IPS DF 4.7 (cell line): ENCODE measurements around the gene TTLL10.

Experiments used
- DNase-seq: peaks from one replicate; pipeline ENCODE4 v3.0.0-alpha.2; 2013; ENCODE audit warnings: low spot score; ENCODE audit errors: extremely low read depth

The TTLL10 gene

DNA sequence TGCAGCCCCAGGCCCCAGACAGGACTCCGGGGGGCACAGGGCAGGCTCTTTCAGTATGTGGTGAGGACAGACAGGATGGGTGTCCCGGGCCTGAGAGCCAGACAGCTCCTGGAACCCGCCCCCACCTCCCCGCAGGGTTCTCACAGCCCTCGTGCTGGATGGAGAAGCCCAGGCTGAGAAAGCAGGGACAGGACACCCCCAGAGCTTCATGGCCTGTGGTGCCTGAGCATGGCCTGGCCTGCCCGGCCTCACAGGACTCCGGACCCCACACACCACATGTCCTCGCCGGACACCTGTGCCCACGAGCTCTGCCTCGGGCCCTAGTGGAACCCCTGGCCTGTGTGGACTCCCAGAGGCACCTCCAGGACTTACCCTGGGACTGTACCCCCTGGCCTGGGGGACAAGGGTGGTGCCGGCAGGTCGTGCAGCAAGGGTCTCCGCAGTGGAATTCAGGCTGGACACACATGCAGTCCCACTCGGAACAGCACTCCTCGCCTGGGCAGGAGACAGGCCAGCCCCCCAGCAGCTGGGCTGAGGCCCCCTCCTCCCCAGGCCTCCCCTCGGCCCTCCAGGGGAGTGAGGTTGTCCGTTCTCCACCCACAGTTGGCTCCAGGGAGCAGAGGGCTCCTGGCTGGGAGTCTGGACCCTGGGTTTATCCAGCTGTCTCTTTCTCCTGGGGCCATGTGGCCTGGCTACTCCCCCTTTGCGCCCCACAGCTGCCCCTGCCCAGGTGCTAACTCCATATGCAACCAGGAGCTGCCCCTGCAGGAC is 31.5 kb downstream of the TTLL10 start:
- no peak for DNase-seq

DNA sequence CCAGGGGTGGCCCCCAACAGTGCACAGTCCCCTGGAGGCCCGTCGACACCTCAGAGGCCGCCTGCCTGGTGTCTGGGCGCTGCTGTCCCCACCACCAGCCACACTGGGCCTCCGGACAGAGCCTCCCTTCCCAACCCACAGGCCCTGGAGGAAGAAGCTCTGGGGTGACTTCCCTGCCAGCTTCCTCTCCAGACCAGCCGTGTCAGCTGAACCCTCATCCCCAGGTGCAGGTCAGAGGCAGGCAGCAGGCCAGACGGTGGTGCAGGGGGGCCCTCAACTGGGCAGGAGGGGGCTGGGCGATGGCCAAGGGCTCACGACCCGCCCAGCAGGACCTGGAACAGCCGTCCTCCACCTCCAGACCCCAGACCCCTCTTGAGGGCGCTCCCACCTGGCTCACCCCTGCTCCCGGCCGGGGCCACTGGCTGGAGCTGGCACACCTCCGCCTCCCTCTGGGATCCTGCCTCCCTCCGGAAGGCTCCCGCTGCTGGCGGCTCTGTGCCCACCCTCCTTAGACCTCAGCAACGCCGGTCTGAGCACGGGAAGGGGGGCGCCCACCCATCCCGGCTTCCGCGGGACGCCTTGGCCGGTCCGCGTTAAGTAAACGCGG is 32.2 kb downstream of the TTLL10 start:
- no peak for DNase-seq

DNA sequence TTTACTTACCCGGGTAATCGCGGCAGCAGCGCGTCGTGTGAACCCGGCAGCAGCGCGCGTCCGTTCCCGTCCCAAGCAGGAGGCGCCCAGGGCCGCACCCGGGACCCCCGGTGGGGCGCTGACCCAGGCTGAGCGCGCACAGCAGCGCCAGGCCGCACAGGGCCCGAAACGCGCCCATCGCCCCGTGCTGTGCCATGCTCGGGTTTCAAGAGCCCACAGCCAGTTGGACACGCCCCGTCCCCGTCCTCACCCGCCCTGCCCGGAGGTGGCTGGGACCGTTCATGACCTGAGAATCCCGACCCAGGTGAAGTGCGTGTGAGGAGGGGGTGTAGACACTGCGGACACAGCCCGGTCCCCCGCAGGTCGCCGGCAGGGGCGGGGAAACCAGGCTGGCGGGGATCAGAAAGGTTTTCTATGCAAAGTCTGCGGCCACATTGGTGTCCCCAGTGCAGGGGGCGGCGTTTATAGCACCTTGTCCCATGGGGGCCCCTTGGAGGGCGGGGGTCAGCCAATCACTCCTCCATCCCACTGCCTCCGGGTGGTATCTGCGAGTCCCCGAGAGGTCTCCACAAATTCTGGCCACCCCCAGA is 32.8 kb downstream of the TTLL10 start, which contains the start of gene TNFRSF18:
Gene TNFRSF18 (minus strand): TSS at position 217 of the 590 bp plus-strand sequence. CDS start 21 bp downstream, at position 196.
- DNase-seq, result no peak

DNA sequence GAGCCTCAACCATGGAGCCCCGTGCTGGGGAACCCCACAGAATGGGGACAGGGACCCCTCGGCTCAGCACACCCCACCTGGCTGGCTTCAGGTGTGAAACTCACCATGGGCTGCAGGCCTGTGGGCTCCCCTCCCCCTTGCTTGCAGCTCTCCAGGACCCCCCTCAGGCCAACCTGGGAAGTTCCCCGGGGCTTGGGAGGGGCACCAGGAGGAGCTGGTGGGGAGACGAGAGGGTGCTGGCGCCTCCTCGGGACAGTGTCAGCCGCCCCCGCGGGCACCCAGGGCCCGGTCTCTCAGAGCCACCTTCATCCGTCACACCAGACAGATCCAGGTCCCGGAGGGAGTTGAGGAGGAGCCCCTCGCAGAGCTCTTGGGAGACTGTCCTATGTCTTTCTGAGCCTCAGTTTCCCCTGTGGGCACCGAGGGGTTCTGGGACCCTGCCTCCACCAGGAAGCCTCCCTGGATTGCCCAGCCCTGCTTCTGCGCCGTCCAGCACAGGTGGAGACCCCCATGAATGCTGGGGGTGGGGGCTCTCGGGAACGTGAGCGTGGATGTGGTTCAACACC is 33.4 kb downstream of the TTLL10 start:
- DNase-seq, result no peak

GRCh38 chr1:1207571-1207892 is 33.9 kb downstream of the TTLL10 start:
- no peak for DNase-seq

DNA sequence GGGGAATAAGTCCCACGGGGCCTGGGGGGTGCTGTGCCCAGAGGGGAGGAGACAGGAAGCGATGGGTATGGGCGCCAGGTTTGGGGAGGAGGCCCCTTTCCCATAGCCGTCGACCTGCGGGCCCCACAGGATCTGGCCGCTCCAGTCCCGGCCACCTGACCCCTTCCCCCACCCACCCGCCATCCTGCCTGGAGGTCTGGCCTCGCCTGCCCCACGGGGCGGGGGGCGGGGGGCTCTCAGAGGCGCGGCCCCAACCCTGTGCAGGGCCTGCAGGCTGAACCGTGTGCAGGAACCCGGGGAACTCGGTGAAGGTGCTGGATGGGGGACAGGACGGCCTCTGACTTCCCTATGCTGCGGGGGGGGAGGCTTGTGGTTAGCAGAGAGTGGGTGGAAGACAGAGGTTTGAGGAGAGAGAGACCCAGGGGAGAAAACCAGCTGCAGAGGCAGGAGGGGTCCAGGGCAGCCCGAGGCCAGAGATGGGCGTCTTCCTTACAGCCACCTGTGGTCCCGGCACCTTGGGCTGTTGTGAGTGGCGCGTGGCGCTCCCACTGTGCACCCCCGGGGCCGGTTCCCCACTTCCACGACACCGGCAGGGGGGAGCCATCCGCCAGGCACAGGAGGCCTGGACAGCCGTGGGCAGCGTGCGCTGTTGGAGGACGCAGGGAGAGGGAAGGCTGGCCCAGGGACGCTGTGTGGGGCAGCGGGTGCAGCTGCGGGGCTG is 35.2 kb downstream of the TTLL10 start:
- no peak for DNase-seq

- DNase-seq, result no peak
Observed at GRCh38 chr1:1210726-1211540, 37.3 kb downstream of the TTLL10 start.

GRCh38 chr1:1211541-1212441 is 38.1 kb downstream of the TTLL10 start:
- DNase-seq, result no peak

DNA sequence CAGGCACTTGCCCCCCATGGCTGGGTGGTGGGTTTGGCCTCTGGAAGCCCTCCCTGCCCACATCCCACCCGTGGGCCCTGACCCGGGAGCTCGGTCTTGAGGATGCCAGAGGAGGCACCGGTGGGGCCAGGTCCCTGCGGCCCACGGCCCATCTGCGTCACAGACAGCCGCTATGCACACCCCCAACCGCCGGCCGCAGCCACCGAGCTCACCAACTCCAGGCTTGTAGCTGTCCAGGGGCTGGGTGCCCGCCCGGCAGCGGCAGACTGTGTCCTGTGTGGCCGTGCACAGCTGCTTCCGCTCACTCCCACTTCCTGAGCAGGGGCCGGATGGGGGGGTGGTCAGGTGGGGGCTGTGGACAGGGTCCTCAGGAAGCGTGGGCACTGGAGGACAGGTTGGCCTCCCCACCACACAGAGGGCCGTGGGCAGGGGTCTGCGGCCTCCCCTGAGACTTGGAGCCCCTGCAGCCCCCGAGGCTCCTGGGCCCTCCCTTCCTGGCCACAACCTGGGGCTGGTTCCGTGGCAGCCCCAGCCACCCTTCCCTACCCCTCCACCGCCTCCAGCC is 39.2 kb downstream of the TTLL10 start:
- no peak for DNase-seq

- no peak for DNase-seq
Observed at GRCh38 chr1:1213345-1214265, 39.9 kb downstream of the TTLL10 start, which contains the start of gene TNFRSF4. Gene TNFRSF4 (minus strand): TSS chr1:1214153. CDS start chr1:1214127, 26 bp downstream.

- DNase-seq, result no peak
Observed at GRCh38 chr1:1215080-1215676, 41.5 kb downstream of the TTLL10 start.

DNA sequence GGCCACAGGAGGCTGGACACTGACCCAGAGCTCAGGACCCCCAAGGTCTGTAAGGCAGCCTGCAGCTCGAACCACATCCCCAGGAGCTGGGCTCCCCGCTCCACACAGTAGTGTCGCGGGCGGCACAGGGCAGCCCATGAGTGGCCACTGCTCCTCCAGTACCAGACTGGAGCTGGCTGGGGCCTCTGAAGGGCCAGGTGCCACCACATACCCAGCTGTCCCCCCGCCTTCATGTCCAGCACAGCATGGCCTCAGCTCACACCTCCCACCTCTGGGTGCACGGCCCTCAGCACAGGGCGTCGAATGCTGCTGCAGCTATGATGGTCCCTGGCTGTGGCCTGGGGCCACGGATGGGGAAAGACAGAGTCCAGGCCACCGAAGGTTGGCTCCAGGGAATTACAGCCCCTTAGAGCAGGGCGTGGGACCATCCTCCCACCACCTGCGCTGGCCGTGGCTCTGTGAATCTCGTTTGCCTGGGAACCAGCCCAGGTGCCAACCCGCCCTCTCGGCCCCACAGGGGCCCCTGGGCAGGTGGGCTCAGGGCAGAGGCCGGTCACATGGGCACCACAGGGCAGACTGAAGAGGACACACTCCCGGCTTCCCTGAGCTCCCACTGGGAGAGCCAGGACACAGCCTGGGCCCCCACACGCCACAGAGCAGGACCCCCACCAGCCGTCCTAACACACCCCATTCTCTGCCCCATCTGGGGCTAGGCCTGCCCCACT is 42.4 kb downstream of the TTLL10 start:
- no peak for DNase-seq

DNA sequence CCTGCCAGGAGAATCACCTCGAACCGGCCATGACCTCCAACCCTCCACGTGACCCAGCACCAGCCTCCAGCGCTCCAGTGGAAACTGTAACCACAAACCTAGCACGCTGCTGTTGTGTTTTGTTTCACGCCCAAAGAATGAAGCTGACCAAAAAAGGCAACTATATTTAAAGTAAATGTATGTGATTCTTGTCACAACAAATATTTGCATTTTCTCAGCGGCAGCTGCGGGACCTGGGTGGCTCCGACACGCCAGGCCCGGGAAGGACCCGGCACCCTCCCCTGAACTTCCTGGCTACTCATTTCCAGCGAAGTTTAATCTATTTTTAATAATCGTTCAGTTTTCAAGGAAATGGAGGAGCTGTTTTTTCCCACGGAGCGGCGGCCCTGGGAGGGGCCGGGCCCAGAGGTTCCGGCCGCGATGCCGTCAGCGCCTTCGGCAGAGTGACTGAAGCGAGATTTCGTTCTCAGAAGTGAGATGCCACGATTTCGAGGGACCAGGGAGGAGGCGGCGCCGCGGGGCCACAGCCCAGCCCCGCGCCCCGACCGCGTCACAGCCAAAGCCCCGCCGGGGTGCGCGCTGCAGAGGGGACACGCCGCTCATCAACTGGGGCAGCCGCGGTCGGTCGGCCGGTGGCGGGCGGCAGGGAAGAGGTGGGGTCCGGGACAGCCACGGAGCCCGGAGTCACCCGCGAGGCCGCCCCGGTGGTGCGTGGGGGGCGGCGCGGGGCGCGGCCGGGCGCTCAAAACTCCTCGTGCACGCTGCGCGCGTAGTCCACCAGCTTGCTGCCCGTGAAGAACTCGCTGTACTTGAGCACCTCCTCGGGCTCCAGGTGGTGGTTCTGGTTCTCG is 43.3 kb downstream of the TTLL10 start:
- DNase-seq, result no peak

- DNase-seq, result no peak
Observed at GRCh38 chr1:1217621-1218523, 44.2 kb downstream of the TTLL10 start.

- DNase-seq, result no peak
Observed at GRCh38 chr1:1218524-1219200, 45.0 kb downstream of the TTLL10 start.
